Activated T-cell treated with anti-CD3 and anti-CD28 coated beads for 48 hours (primary cell): ENCODE data around the gene SLC35D3.
"Not testable (repeated sequence)": the region's sequence is repeated elsewhere in the genome, so short reads cannot be mapped to it uniquely, and the experiment has no call there.

Experiments used
- DNase-seq: peaks from one replicate; pipeline ENCODE4 v3.0.0-alpha.2; 2020; ENCODE audit warnings: low read depth

The SLC35D3 gene

GRCh38 chr6:136923116-136923953 is 1.2 kb downstream of the SLC35D3 start:
- DNase-seq: no peak

- DNase-seq: no peak
These were observed 2.0 kb downstream of the SLC35D3 start for GRCh38 chr6:136923954-136924673.

GRCh38 chr6:136926383-136926782 is 4.3 kb downstream of the SLC35D3 start:
- DNase-seq: no peak

GRCh38 chr6:136927292-136927691 is 5.2 kb downstream of the SLC35D3 start:
- no peak for DNase-seq

- DNase-seq: no peak
These were observed 8.4 kb downstream of the SLC35D3 start for GRCh38 chr6:136930528-136930927.

GRCh38 chr6:136932599-136932998 is 10.5 kb downstream of the SLC35D3 start:
- DNase-seq: no peak

GRCh38 chr6:136945072-136945471 is 23.0 kb downstream of the SLC35D3 start:
- DNase-seq: no peak

GRCh38 chr6:136945711-136946121 is 23.6 kb downstream of the SLC35D3 start:
- no peak for DNase-seq

- DNase-seq: no peak
These were observed 24.9 kb downstream of the SLC35D3 start for GRCh38 chr6:136947037-136947436.

- DNase-seq: not testable (repeated sequence)
These were observed 27.9 kb downstream of the SLC35D3 start for GRCh38 chr6:136949957-136950356.

GRCh38 chr6:136950436-136951126 is 28.5 kb downstream of the SLC35D3 start:
- DNase-seq: no peak

GRCh38 chr6:136952714-136953260 is 30.7 kb downstream of the SLC35D3 start:
- no peak for DNase-seq

GRCh38 chr6:136955123-136955522 is 33.0 kb downstream of the SLC35D3 start:
- DNase-seq: no peak

- DNase-seq: no peak
These were observed 34.8 kb downstream of the SLC35D3 start for GRCh38 chr6:136956590-136957544.

- no peak for DNase-seq
These were observed 36.1 kb downstream of the SLC35D3 start for GRCh38 chr6:136958168-136958567.

- no peak for DNase-seq
These were observed 37.4 kb downstream of the SLC35D3 start for GRCh38 chr6:136959471-136959891.

GRCh38 chr6:136959935-136960334 is 37.8 kb downstream of the SLC35D3 start:
- not testable (repeated sequence) for DNase-seq

- no peak for DNase-seq
These were observed 38.7 kb downstream of the SLC35D3 start for GRCh38 chr6:136960781-136961180.

GRCh38 chr6:136961848-136962247 is 39.7 kb downstream of the SLC35D3 start:
- DNase-seq: no peak

GRCh38 chr6:136962661-136963060 is 40.6 kb downstream of the SLC35D3 start:
- DNase-seq: no peak

- DNase-seq: no peak
These were observed 41.2 kb downstream of the SLC35D3 start for GRCh38 chr6:136963259-136963658.
